Ishikawa (cell line): Measurements from ENCODE around the gene KIAA1586.

Source experiments
- CEBPB ChIP-seq: IDR thresholded peaks from 2 replicates; pipeline ENCODE4 v1.6.1; 2012
- CREB1 ChIP-seq: IDR thresholded peaks from 2 replicates; pipeline ENCODE4 v1.6.1; 2012; ENCODE audit warnings: low read depth
- EGR1 ChIP-seq: IDR thresholded peaks from 2 replicates; pipeline ENCODE4 v1.6.1; 2012
- EP300 ChIP-seq: IDR thresholded peaks from 2 replicates; pipeline ENCODE4 v1.6.1; 2012; ENCODE audit warnings: borderline replicate concordance
- FOXM1 ChIP-seq: IDR thresholded peaks from 2 replicates; pipeline ENCODE4 v1.6.1; 2012; ENCODE audit warnings: low read depth, borderline replicate concordance
- MAX ChIP-seq: IDR thresholded peaks from 2 replicates; pipeline ENCODE4 v1.6.1; 2012
- NFIC ChIP-seq: IDR thresholded peaks from 2 replicates; pipeline ENCODE4 v1.6.1; 2012
- RAD21 ChIP-seq: IDR thresholded peaks from 2 replicates; pipeline ENCODE4 v1.6.1; 2012; ENCODE audit warnings: low read depth
- TAF1 ChIP-seq: IDR thresholded peaks from 2 replicates; pipeline ENCODE4 v1.6.1; 2012; ENCODE audit warnings: low read depth, mild to moderate bottlenecking
- TCF12 ChIP-seq: IDR thresholded peaks from 2 replicates; pipeline ENCODE4 v1.6.1; 2012; ENCODE audit warnings: low read depth
- TEAD4 ChIP-seq: IDR thresholded peaks from 2 replicates; pipeline ENCODE4 v1.6.1; 2012
- YY1 ChIP-seq: IDR thresholded peaks from 2 replicates; pipeline ENCODE4 v1.6.1; 2012; ENCODE audit warnings: low read depth
- ZBTB7A ChIP-seq: IDR thresholded peaks from 2 replicates; pipeline ENCODE4 v1.6.1; 2012; ENCODE audit warnings: low read depth
- TF ChIP-seq, protein P1 (sequence below): IDR thresholded peaks from 2 replicates; pipeline ENCODE4 v1.6.1; 2012
- TF ChIP-seq, protein P2 (sequence below): IDR thresholded peaks from 2 replicates; pipeline ENCODE4 v1.6.1; 2012; ENCODE audit warnings: low read depth, mild to moderate bottlenecking

The KIAA1586 gene

GRCh38 chr6:57013521-57013926 is 33.0 kb upstream of the KIAA1586 start:
- TF ChIP-seq TEAD4: no peak
- no peak for TF ChIP-seq CREB1
- no peak for TF ChIP-seq TCF12
- no peak for TF ChIP-seq ZBTB7A

DNA sequence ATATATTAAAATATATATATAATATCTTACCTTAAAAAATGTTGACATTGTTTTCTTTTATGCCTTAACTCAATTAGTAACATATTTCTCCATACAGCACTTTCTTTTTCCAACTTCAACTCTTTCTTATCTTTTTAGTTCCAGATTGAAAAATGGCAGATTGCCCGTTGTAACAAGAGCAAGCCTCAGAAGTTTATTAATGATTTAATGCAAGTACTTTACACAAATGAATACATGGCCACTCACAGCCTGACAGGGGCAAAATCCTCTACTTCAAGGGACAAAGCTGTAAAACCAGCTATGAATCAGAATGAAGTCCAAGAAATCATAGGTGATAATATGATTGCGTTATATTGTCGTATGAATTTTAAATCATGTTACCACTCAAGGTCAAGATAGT is 29.4 kb upstream of the KIAA1586 start:
- TF ChIP-seq, protein P1, sequence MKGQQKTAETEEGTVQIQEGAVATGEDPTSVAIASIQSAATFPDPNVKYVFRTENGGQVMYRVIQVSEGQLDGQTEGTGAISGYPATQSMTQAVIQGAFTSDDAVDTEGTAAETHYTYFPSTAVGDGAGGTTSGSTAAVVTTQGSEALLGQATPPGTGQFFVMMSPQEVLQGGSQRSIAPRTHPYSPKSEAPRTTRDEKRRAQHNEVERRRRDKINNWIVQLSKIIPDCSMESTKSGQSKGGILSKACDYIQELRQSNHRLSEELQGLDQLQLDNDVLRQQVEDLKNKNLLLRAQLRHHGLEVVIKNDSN: no peak
- TF ChIP-seq TAF1 (no peak), NFIC (no peak), EP300 (no peak), ZBTB7A (no peak), CEBPB (no peak), TCF12 (no peak), FOXM1 (no peak), TEAD4 (no peak), MAX (no peak), CREB1 (no peak)
- TF ChIP-seq, protein P2, sequence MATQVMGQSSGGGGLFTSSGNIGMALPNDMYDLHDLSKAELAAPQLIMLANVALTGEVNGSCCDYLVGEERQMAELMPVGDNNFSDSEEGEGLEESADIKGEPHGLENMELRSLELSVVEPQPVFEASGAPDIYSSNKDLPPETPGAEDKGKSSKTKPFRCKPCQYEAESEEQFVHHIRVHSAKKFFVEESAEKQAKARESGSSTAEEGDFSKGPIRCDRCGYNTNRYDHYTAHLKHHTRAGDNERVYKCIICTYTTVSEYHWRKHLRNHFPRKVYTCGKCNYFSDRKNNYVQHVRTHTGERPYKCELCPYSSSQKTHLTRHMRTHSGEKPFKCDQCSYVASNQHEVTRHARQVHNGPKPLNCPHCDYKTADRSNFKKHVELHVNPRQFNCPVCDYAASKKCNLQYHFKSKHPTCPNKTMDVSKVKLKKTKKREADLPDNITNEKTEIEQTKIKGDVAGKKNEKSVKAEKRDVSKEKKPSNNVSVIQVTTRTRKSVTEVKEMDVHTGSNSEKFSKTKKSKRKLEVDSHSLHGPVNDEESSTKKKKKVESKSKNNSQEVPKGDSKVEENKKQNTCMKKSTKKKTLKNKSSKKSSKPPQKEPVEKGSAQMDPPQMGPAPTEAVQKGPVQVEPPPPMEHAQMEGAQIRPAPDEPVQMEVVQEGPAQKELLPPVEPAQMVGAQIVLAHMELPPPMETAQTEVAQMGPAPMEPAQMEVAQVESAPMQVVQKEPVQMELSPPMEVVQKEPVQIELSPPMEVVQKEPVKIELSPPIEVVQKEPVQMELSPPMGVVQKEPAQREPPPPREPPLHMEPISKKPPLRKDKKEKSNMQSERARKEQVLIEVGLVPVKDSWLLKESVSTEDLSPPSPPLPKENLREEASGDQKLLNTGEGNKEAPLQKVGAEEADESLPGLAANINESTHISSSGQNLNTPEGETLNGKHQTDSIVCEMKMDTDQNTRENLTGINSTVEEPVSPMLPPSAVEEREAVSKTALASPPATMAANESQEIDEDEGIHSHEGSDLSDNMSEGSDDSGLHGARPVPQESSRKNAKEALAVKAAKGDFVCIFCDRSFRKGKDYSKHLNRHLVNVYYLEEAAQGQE: no peak

DNA sequence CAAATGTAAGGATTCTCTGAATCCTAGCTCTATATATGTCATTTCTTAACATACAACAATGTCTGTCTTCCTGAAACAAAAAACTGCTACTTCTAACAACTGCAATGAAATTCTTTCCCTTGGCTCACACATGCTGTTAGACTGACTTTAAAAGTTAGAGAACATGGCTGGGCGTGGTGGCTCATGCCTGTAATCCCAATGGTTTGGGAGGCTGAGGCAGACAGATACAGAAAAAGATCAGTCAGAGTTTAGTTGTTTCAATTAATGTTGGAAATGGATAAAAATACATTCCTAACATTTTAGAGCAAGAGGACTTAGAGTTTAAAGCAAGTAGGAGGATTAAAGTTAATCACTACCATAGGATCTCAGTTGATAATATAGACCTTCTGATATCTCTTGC is 28.7 kb upstream of the KIAA1586 start:
- TF ChIP-seq TCF12 (no peak), RAD21 (no peak), EGR1 (no peak), CREB1 (no peak), TAF1 (no peak)
- TF ChIP-seq, protein P1: no peak

GRCh38 chr6:57019434-57019833 is 27.1 kb upstream of the KIAA1586 start:
- no peak for TF ChIP-seq RAD21
- no peak for TF ChIP-seq TEAD4
- TF ChIP-seq TCF12: no peak
- TF ChIP-seq EP300: no peak
- no peak for TF ChIP-seq MAX
- no peak for TF ChIP-seq EGR1
- TF ChIP-seq FOXM1: no peak
- TF ChIP-seq NFIC: no peak
- TF ChIP-seq CREB1: no peak
- TF ChIP-seq YY1: no peak
- TF ChIP-seq, protein P2: no peak

- TF ChIP-seq TCF12 (no peak), CEBPB (no peak), RAD21 (peak; percentile 54), NFIC (no peak), YY1 (no peak), MAX (no peak)
Observed at GRCh38 chr6:57021086-57021720, 25.3 kb upstream of the KIAA1586 start.

GRCh38 chr6:57024321-57024720 is 22.2 kb upstream of the KIAA1586 start:
- TF ChIP-seq TCF12 (no peak), EP300 (no peak)

DNA sequence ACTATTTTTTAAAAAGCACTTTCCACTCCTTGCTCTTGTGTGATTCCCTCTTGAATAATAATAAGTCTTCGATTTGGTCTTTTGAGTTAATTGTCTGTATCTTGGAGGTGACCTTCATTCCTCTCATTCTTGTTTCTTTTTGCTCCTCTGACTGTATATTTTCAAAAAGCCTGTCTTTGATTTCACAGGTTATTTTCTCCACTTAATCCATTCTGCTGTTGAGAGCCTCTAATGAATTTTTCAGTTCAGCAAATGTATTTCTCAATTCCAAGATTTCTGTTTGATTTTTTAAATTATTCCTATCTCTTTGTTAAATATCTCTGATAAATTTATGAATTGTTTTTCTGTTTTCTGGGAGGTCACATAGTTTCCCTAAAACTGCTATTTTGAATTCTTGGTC is 21.7 kb upstream of the KIAA1586 start:
- TF ChIP-seq EP300 (no peak), MAX (no peak), FOXM1 (no peak), NFIC (no peak), CREB1 (no peak), RAD21 (no peak), CEBPB (no peak), TAF1 (no peak), ZBTB7A (no peak), YY1 (no peak), TCF12 (no peak), TEAD4 (no peak), EGR1 (no peak)
- TF ChIP-seq, protein P1: no peak
- TF ChIP-seq, protein P2: no peak
